K562 (cell line): ENCODE results near the gene RAB3IP. TPM values are rescaled to one million over a fixed set of nuclear protein-coding genes. Genes with fewer than 3 reads are reported as not detected.

Experiments
- ATAC-seq: fragments of 200-7000 bp; cut with Tn5 transposase; 3 replicates; pipeline ENCODE4 v1.9.1; 2020; ENCODE audit warnings: moderate library complexity
- BruUV-seq: library from RNA; stranded (reverse); fragments of 400-500 nt; replicated peaks from 2 replicates; lab custom pipeline; 2021; lab: Mats Ljungman, UMichigan
- CTCF ChIA-PET: fragments of 300-600 bp; formaldehyde crosslinking; extraction: SDS; loops from one replicate; lab custom pipeline; 2021; ENCODE audit warnings: low intra/inter-chr PET ratio; lab: Yijun Ruan, JAX
- POLR2A ChIA-PET: fragments of 300-600, 350-650 bp; sonication (Branson Sonifier 250); formaldehyde crosslinking; extraction: SDS; loops from one replicate; lab custom pipeline; 2021; ENCODE audit warnings: antibody characterized with exemption, inconsistent platforms; lab: Yijun Ruan, JAX
- DNase-seq, 4 experiments: peaks; one replicate each; pipeline versions ENCODE4 v3.0.0 to v3.0.0-alpha.2; 2011 to 2018; ENCODE audit warnings: low spot score in 3 of 4, mixed read lengths in 3 of 4; ENCODE audit errors: extremely low read depth in 1 of 4
- FAIRE-seq: peaks from 2 replicates; lab custom pipeline; 2011; peaks lifted over from hg19 to GRCh38; lab: Jason Lieb, UNC
- H2AFZ ChIP-seq: 2 replicates; pipeline ENCODE4 v1.6.0; 2011; ENCODE audit warnings: low read depth, low read length, control low read depth, inconsistent platforms
- H3K27ac ChIP-seq: fragments of 200-600 bp; 3 replicates; pipeline ENCODE4 v1.8.0; 2011; ENCODE audit warnings: low read depth, mild to moderate bottlenecking, control low read depth, inconsistent platforms, low read length, moderate library complexity, mixed read lengths; ENCODE audit errors: extremely low read depth
- H3K27me3 ChIP-seq, 2 experiments: fragments of 300-600 bp in 1 of 2; 2 replicates in 1 of 2; 3 replicates in 1 of 2; pipeline versions ENCODE4 v1.6.0 to v1.8.0; 2011; ENCODE audit warnings: inconsistent platforms in 2 of 2, low read length in 2 of 2, mild to moderate bottlenecking in 1 of 2, mixed read lengths in 1 of 2, moderate library complexity in 1 of 2; ENCODE audit not compliant: control insufficient read depth in 2 of 2, insufficient read depth in 2 of 2
- H3K36me3 ChIP-seq: fragments of 300-600 bp; 3 replicates; pipeline ENCODE4 v1.8.0; 2011; ENCODE audit warnings: mild to moderate bottlenecking, low read length, inconsistent platforms; ENCODE audit not compliant: control insufficient read depth, insufficient read depth
- H3K4me1 ChIP-seq, 2 experiments: fragments of 200-600 bp in 1 of 2; replicated peaks in 1 of 2; 2 replicates in 1 of 2; 3 replicates in 1 of 2; pipeline versions ENCODE4 v1.5.1 to v1.8.0; 2011; ENCODE audit warnings: inconsistent platforms in 2 of 2, low read length in 2 of 2, mild to moderate bottlenecking in 1 of 2, mixed read lengths in 1 of 2, moderate library complexity in 1 of 2; ENCODE audit not compliant: control insufficient read depth in 2 of 2, insufficient read depth in 2 of 2
- H3K4me2 ChIP-seq: 2 replicates; pipeline ENCODE4 v1.6.1; 2011; ENCODE audit warnings: low read length, control low read depth, inconsistent platforms, mixed read lengths; ENCODE audit not compliant: insufficient read depth
- H3K4me3 ChIP-seq: fragments of 200-600 bp; sonication (generic), shearing (Covaris generic); 2 replicates; pipeline ENCODE4 v1.5.1; 2016; ENCODE audit warnings: control low read depth, inconsistent platforms
- H3K79me2 ChIP-seq: fragments of 200-600 bp; 3 replicates; pipeline ENCODE4 v1.8.0; 2011; ENCODE audit warnings: low read length, inconsistent platforms; ENCODE audit not compliant: control insufficient read depth, insufficient read depth
- H3K9ac ChIP-seq, 2 experiments: 2 replicates each; pipeline versions ENCODE4 v1.6.0 to v1.6.1; 2011; ENCODE audit warnings: low read depth in 2 of 2, low read length in 2 of 2, control low read depth in 1 of 2, inconsistent platforms in 1 of 2, mild to moderate bottlenecking in 1 of 2, mixed read lengths in 1 of 2; ENCODE audit not compliant: insufficient read depth in 1 of 2
- H3K9me1 ChIP-seq: one replicate; pipeline ENCODE4 v1.6.0; 2011; ENCODE audit warnings: inconsistent platforms, mild to moderate bottlenecking, low read length, moderate library complexity; ENCODE audit not compliant: control insufficient read depth, insufficient read depth
- H3K9me3 ChIP-seq: replicated peaks from 2 replicates; pipeline ENCODE4 v1.5.1; 2011; ENCODE audit warnings: low read depth, low read length, inconsistent platforms; ENCODE audit not compliant: control insufficient read depth, insufficient read depth
- H4K20me1 ChIP-seq: replicated peaks from 2 replicates; pipeline ENCODE4 v1.6.1; 2011; ENCODE audit warnings: low read length, inconsistent platforms, mixed read lengths; ENCODE audit not compliant: control insufficient read depth, insufficient read depth
- HMG20B ChIP-seq: fragments of 250-450 bp; sonication (Bioruptor Pico); IDR thresholded peaks from 2 replicates; pipeline ENCODE4 v1.5.0; 2021; ENCODE audit warnings: mild to moderate bottlenecking
- HNRNPH1 ChIP-seq: fragments of 200-400 bp; formaldehyde crosslinking; optimal IDR thresholded peaks from 2 replicates; pipeline ENCODE3; 2017; ENCODE audit warnings: low read depth, mild to moderate bottlenecking, low read length, moderate library complexity
- RBFOX2 ChIP-seq: fragments of 200-400 bp; formaldehyde crosslinking; IDR thresholded peaks from 2 replicates; pipeline ENCODE4 v1.6.1; 2017; ENCODE audit warnings: low read depth, mild to moderate bottlenecking, low read length, moderate library complexity
- SAFB2 ChIP-seq: fragments of 200-400 bp; formaldehyde crosslinking; IDR thresholded peaks from 2 replicates; pipeline ENCODE4 v1.6.1; 2018; ENCODE audit warnings: borderline replicate concordance, low read length, low read depth, moderate library complexity; ENCODE audit not compliant: severe bottlenecking
- TCF7L2 ChIP-seq: fragments of 150-350 bp; IDR thresholded peaks from 2 replicates; pipeline ENCODE4 v1.6.1; 2016; ENCODE audit warnings: low read depth, mild to moderate bottlenecking, low read length, moderate library complexity
- TFAP4 ChIP-seq: sonication (generic); formaldehyde crosslinking; IDR thresholded peaks from 2 replicates; pipeline ENCODE4 v1.8.0; 2022; ENCODE audit warnings: missing genetic modification reagents, mild to moderate bottlenecking, moderate library complexity, borderline replicate concordance
- ZBTB34 ChIP-seq: fragments of 250-450 bp; sonication (Bioruptor Pico); IDR thresholded peaks from 2 replicates; pipeline ENCODE4 v1.8.0; 2021; ENCODE audit warnings: mild to moderate bottlenecking, moderate library complexity
- ZNF274 ChIP-seq: IDR thresholded peaks from 2 replicates; pipeline ENCODE4 v1.6.1; 2011; ENCODE audit warnings: low read depth, mild to moderate bottlenecking, low read length, moderate library complexity, borderline replicate concordance
- ZNF395 ChIP-seq: fragments of 200-800 bp; sonication (Bioruptor generic); IDR thresholded peaks from 2 replicates; pipeline ENCODE4 v1.6.1; 2017; ENCODE audit warnings: missing genetic modification characterization, missing compliant biosample characterization
- ZNF695 ChIP-seq: fragments of 450-650 bp; formaldehyde crosslinking; IDR thresholded peaks from 2 replicates; pipeline ENCODE4 v1.4.0; 2020; ENCODE audit warnings: mild to moderate bottlenecking, moderate library complexity
- WGBS: fragments of 100-300 bp; shearing (Covaris generic); methylation state at CpG from one replicate; pipeline ENCODE4 v1.1.6; 2016; ENCODE audit warnings: low coverage, mixed read lengths; ENCODE audit not compliant: insufficient coverage; ENCODE audit errors: missing lambda C conversion rate; 5-methylcytosine and 5-hydroxymethylcytosine counted together
- in situ Hi-C: fragments of 300-500 bp; cut with MboI; formaldehyde crosslinking; loops from 4 replicates; pipeline ENCODE4 v1.15.0; 2018; ENCODE audit warnings: inconsistent platforms, mixed read lengths
- intact Hi-C: fragments of 100-400 bp; cut with micrococcal nuclease; formaldehyde crosslinking; loops from 2 replicates; pipeline ENCODE4 v1.14.2; 2022
- polyA plus RNA-seq, 8 experiments: library from polyadenylated mRNA; depleted of rRNA in 4 of 8; stranded (reverse) in 5 of 8; unstranded in 3 of 8; fragments of >200 nt; fragmentation: Nextera tagmentation in 2 of 8; fragmentation: Illumina TruSeq in 1 of 8; extraction: Ambion mirVana in 2 of 8; extraction: Trizol in 1 of 8; gene quantifications; 2 replicates each; pipeline versions ENCODE4 v1.2.1 to v1.2.3, GENCODE V29; 2011 to 2014; ENCODE audit warnings: inconsistent platforms in 1 of 8, missing spikeins in 1 of 8
- total RNA-seq, 7 experiments: library from RNA; depleted of rRNA in 6 of 7; stranded (reverse); fragments of >200 nt in 6 of 7; fragmentation: Illumina TruSeq in 2 of 7; extraction: Trizol in 2 of 7; gene quantifications; 2 replicates each; pipeline versions ENCODE4 v1.2.1 to v1.2.3, GENCODE V29; 2011 to 2021; ENCODE audit warnings: low replicate concordance in 1 of 7
- TF ChIP-seq, protein P1 (sequence below), 2 experiments: fragments of 450-650 bp; IDR thresholded peaks; 2 replicates each; pipeline ENCODE4 v1.6.1; 2018; ENCODE audit warnings: mild to moderate bottlenecking in 2 of 2, low read depth in 1 of 2; ENCODE audit not compliant: partially characterized antibody in 2 of 2

The RAB3IP gene
- total and polyA plus RNA-seq, 9 of the 15 experiments (the other 6 are each of a cell fraction or from before 2014, with no cell fraction given), result 5.6 to 25.5 (median 11.3) TPM

DNA sequence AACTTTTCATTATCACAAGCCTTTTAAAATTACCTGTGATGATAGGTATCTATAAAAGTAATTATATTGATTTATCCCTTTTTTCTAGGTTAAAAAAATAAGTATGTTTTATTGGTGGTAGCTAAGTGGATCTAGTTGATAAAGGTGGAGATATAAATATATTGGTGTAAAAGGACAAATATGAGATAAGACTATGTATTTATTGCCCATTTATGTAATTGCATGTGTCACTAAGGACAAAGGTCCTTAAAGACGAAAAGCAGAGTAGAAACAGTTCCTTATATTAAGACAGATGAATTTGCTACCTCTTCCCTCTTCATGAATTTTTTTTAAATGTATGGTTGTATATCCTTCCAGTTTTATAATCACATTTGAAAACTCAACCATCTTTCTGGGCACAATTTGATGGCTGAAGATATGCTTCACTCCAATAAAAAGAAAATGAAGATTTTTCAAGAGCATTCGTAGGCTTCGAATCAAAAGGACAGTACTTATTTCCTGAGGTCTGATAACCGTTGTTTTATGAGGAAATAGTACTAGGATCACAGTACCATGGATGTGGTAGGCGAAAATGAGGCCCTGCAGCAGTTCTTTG lies 86.4 kb downstream of the RAB3IP start, which contains the start of gene MYRFL:
Gene MYRFL, plus strand, starts transcription at position 262 of the 595 bp plus-strand sequence. Its CDS starts 291 bp downstream, at position 553.
- intact Hi-C loops (no loop called here), in situ Hi-C loops (no loop called here)
- Histone ChIP-seq H3K4me2 (no peak within 1 kb of the TSS), H3K79me2 (no peaks in the 10 kb centered on the region), H4K20me1 (no peaks in the 10 kb centered on the region), H3K4me1 (no peaks in the 10 kb centered on the region), H3K9ac (no peak within 1 kb of the TSS), H3K9me1 (no peaks in the 10 kb centered on the region), H3K36me3 (no peaks in the 10 kb centered on the region), H3K27ac (no peak within 1 kb of the TSS), H3K9me3 (no peaks in the 10 kb centered on the region), H3K27me3 (no peaks in the 10 kb centered on the region; a peak in 1 of 5 replicates), H3K4me3 (no peak within 1 kb of the TSS), H2AFZ (no peak within 1 kb of the TSS)
- DNase-seq (no peak), ATAC-seq (no peak), FAIRE-seq (no peak)
- no TSS peak for BruUV-seq
- ChIA-PET CTCF (no interaction called here), POLR2A (interaction anchor here (0.6 kb wide), 1 partner anchor 10 kb away, joined by 3 read pairs; no protein-coding TSS in a partner anchor)
- TF ChIP-seq HNRNPH1, result no peak
- no peak for TF ChIP-seq HMG20B (CRISPR knock-in tag)
- no peak for TF ChIP-seq SAFB2
- no peak for TF ChIP-seq TCF7L2
- no peak for TF ChIP-seq TFAP4 (CRISPR knock-in tag)
- TF ChIP-seq ZNF395 (CRISPR knock-in tag), result no peak
- TF ChIP-seq ZBTB34 (CRISPR knock-in tag), result no peak
- TF ChIP-seq ZNF695, result no peak
- no peak for TF ChIP-seq ZNF274
- no peak for TF ChIP-seq RBFOX2
- TF ChIP-seq, protein P1, sequence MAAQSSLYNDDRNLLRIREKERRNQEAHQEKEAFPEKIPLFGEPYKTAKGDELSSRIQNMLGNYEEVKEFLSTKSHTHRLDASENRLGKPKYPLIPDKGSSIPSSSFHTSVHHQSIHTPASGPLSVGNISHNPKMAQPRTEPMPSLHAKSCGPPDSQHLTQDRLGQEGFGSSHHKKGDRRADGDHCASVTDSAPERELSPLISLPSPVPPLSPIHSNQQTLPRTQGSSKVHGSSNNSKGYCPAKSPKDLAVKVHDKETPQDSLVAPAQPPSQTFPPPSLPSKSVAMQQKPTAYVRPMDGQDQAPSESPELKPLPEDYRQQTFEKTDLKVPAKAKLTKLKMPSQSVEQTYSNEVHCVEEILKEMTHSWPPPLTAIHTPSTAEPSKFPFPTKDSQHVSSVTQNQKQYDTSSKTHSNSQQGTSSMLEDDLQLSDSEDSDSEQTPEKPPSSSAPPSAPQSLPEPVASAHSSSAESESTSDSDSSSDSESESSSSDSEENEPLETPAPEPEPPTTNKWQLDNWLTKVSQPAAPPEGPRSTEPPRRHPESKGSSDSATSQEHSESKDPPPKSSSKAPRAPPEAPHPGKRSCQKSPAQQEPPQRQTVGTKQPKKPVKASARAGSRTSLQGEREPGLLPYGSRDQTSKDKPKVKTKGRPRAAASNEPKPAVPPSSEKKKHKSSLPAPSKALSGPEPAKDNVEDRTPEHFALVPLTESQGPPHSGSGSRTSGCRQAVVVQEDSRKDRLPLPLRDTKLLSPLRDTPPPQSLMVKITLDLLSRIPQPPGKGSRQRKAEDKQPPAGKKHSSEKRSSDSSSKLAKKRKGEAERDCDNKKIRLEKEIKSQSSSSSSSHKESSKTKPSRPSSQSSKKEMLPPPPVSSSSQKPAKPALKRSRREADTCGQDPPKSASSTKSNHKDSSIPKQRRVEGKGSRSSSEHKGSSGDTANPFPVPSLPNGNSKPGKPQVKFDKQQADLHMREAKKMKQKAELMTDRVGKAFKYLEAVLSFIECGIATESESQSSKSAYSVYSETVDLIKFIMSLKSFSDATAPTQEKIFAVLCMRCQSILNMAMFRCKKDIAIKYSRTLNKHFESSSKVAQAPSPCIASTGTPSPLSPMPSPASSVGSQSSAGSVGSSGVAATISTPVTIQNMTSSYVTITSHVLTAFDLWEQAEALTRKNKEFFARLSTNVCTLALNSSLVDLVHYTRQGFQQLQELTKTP (IDR thresholded peaks at IDR 0.05; ENCODE audit: low read depth in 1 of 2, partially characterized antibody in 2 of 2), result no peak
- WGBS, result 2% methylated on average over 5 of the region's 5 CpGs
